Ascending aorta (tissue), 2 donors: Measurements from ENCODE around the gene IRAK2. TPM values are rescaled to one million over a fixed set of nuclear protein-coding genes. Genes with fewer than 3 reads are reported as not detected.

ENCODE experiments used
- DNase-seq, 2 donors: peaks; one replicate each; pipeline ENCODE4 v3.0.0-alpha.2; 2019; ENCODE audit warnings: low spot score in 2 of 2
- H3K27ac ChIP-seq, 2 donors: fragments of 200-600 bp; sonication (generic); one replicate each; pipeline ENCODE4 v1.5.1; 2016 to 2017; ENCODE audit warnings: mild to moderate bottlenecking in 1 of 2
- H3K27me3 ChIP-seq: fragments of 200-600 bp; sonication (generic); one replicate; pipeline ENCODE4 v1.5.1; 2017
- H3K36me3 ChIP-seq, 2 donors: fragments of 200-600 bp; sonication (generic); one replicate each; pipeline ENCODE4 v1.5.1; 2016
- H3K4me1 ChIP-seq, 2 donors: fragments of 200-600 bp; sonication (generic); one replicate each; pipeline ENCODE4 v1.5.1; 2016 to 2017; ENCODE audit warnings: mild to moderate bottlenecking in 1 of 2
- H3K4me3 ChIP-seq, 2 donors: fragments of 200-600 bp; sonication (generic); one replicate each; pipeline ENCODE4 v1.5.1; 2016 to 2017; ENCODE audit warnings: mild to moderate bottlenecking in 1 of 2
- H3K9me3 ChIP-seq, 2 donors: fragments of 200-600 bp; sonication (generic); one replicate each; pipeline ENCODE4 v1.5.1; 2016
- CTCF ChIP-seq, 3 experiments: fragments of 200-600 bp in 2 of 3; fragments of 450-650 bp in 1 of 3; sonication (generic) in 2 of 3; IDR thresholded peaks; one replicate each; pipeline ENCODE4 v1.5.1; 2016 to 2019; ENCODE audit warnings: antibody characterized with exemption in 3 of 3, mild to moderate bottlenecking in 1 of 3, moderate library complexity in 1 of 3
- intact Hi-C: fragments of 100-400 bp; cut with DNase I; formaldehyde crosslinking; loops from one replicate; pipeline ENCODE4 v1.15.1; 2023
- total RNA-seq: library from RNA; depleted of rRNA; stranded (reverse); fragments of >200 nt; gene quantifications from one replicate; pipeline ENCODE4 v1.1.0, GENCODE V29; 2016

IRAK2 gene
- total RNA-seq, 1 donor from 2014 or later = 1.3 TPM

- TF ChIP-seq CTCF (IDR thresholded peaks at IDR 0.05) = no peak
- Histone ChIP-seq H3K4me3 (no peak overlapping the region), H3K27me3 (no peaks in the 10 kb centered on the region), H3K9me3 (no peaks in the 10 kb centered on the region), H3K27ac (no peak overlapping the region), H3K36me3 (peaks cover 46 to 68% of the 10 kb centered on the region in 2 donors), H3K4me1 (peaks cover 0 to 6% of the 10 kb centered on the region in 2 donors)
- no peak for DNase-seq
- intact Hi-C loops = no loop called here
Measured at GRCh38 chr3:10273702-10274305, 109.1 kb downstream of the IRAK2 start.

- intact Hi-C loops = no loop called here
- no peaks in the 10 kb centered on the region for H3K9me3 ChIP-seq
- TF ChIP-seq CTCF (IDR thresholded peaks at IDR 0.05) = no peak
- H3K27me3 ChIP-seq = no peaks in the 10 kb centered on the region
- peaks cover 0 to 6% of the 10 kb centered on the region in 2 donors for H3K4me1 ChIP-seq
- no peak for DNase-seq
- H3K36me3 ChIP-seq = peaks cover 54 to 68% of the 10 kb centered on the region in 2 donors
- H3K4me3 ChIP-seq = no peak overlapping the region
- no peak overlapping the region for H3K27ac ChIP-seq
Measured at GRCh38 chr3:10274601-10275000, 109.9 kb downstream of the IRAK2 start.

- Histone ChIP-seq H3K4me3 (no peak overlapping the region), H3K9me3 (no peaks in the 10 kb centered on the region), H3K27ac (no peak overlapping the region), H3K4me1 (peaks cover 0 to 6% of the 10 kb centered on the region in 2 donors), H3K36me3 (peaks cover 51 to 68% of the 10 kb centered on the region in 2 donors), H3K27me3 (no peaks in the 10 kb centered on the region)
- intact Hi-C loops = no loop called here
- no peak for DNase-seq
- TF ChIP-seq CTCF (IDR thresholded peaks at IDR 0.05) = no peak
Measured at GRCh38 chr3:10277115-10277625, 112.5 kb downstream of the IRAK2 start.

GRCh38 chr3:10278501-10278900 lies 113.8 kb downstream of the IRAK2 start:
- H3K4me3 ChIP-seq = no peak overlapping the region
- no peaks in the 10 kb centered on the region for H3K27me3 ChIP-seq
- H3K27ac ChIP-seq = no peak overlapping the region
- no peak for TF ChIP-seq CTCF (IDR thresholded peaks at IDR 0.05)
- peaks cover 56 to 68% of the 10 kb centered on the region in 2 donors for H3K36me3 ChIP-seq
- H3K9me3 ChIP-seq = no peaks in the 10 kb centered on the region
- DNase-seq = no peak
- peaks cover 0 to 3% of the 10 kb centered on the region in 2 donors for H3K4me1 ChIP-seq
- intact Hi-C loops = no loop called here

- DNase-seq = no peak
- Histone ChIP-seq H3K27me3 (no peaks in the 10 kb centered on the region), H3K36me3 (peaks cover 57 to 72% of the 10 kb centered on the region in 2 donors), H3K27ac (no peak overlapping the region), H3K4me3 (no peak overlapping the region), H3K4me1 (no peaks in the 10 kb centered on the region), H3K9me3 (no peaks in the 10 kb centered on the region)
- TF ChIP-seq CTCF (IDR thresholded peaks at IDR 0.05) = no peak
- intact Hi-C loops = no loop called here
Measured at GRCh38 chr3:10279384-10280176, 114.9 kb downstream of the IRAK2 start.
